ENCODE measurements around the gene TMEM101. TPM values are rescaled to one million over a fixed set of nuclear protein-coding genes. Genes with fewer than 3 reads are reported as not detected.

TMEM101 gene
- total RNA-seq, 1 donor from 2014 or later: 23.6 TPM

DNA sequence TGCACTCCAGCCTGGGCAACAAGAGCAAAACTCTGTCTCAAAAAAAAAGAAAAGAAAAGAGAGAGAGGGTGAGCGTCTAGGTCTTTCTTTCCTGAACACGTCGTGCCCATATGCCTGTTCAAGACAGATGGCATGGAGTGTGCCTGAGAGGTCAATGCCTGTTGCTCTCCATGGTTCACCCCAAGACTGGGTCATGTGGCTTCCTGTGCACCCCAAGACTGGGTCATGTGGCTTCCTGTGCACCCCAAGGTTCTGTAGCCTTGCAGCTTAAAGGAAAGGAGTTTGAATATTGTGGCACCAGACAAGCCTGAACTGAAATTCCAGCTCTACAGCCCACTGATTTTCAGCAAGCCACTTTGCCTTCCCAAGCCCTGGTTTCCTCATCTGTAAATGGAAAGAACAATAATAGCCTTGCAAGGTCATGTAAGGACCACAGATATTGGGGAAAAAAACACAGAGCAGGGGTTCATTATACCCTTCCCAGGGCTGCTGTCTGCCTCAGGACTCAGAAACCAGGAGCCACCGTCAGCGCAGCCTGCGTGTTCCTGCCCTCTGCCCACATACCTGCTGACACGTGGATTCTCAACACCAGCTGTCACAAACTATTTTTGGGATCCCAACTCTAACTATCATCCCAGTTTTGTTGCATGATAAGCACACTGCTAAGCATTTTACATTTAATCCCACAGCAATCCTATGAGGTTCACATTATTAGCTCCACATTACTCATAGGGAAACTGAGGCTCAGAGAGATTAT, 28.4 kb downstream of the TMEM101 start:
- no peak for DNase-seq (ENCODE audit: extremely low spot score, unreplicated experiment)
- H3K4me1 Mint-ChIP-seq (ENCODE audit: unreplicated experiment): peaks cover 4% of the 10 kb centered on the region
- TF ChIP-seq, protein P1, sequence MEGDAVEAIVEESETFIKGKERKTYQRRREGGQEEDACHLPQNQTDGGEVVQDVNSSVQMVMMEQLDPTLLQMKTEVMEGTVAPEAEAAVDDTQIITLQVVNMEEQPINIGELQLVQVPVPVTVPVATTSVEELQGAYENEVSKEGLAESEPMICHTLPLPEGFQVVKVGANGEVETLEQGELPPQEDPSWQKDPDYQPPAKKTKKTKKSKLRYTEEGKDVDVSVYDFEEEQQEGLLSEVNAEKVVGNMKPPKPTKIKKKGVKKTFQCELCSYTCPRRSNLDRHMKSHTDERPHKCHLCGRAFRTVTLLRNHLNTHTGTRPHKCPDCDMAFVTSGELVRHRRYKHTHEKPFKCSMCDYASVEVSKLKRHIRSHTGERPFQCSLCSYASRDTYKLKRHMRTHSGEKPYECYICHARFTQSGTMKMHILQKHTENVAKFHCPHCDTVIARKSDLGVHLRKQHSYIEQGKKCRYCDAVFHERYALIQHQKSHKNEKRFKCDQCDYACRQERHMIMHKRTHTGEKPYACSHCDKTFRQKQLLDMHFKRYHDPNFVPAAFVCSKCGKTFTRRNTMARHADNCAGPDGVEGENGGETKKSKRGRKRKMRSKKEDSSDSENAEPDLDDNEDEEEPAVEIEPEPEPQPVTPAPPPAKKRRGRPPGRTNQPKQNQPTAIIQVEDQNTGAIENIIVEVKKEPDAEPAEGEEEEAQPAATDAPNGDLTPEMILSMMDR (IDR thresholded peaks at IDR 0.05): no peak
- no peaks in the 10 kb centered on the region for H3K36me3 Mint-ChIP-seq (ENCODE audit: unreplicated experiment)
- H3K27me3 Mint-ChIP-seq (ENCODE audit: unreplicated experiment): peaks cover 47% of the 10 kb centered on the region
- no peak overlapping the region for H3K4me3 Mint-ChIP-seq (ENCODE audit: unreplicated experiment)
- no peaks in the 10 kb centered on the region for H3K9me3 Mint-ChIP-seq (ENCODE audit: unreplicated experiment)
- H3K27ac Mint-ChIP-seq (ENCODE audit: unreplicated experiment): no peak overlapping the region

DNA sequence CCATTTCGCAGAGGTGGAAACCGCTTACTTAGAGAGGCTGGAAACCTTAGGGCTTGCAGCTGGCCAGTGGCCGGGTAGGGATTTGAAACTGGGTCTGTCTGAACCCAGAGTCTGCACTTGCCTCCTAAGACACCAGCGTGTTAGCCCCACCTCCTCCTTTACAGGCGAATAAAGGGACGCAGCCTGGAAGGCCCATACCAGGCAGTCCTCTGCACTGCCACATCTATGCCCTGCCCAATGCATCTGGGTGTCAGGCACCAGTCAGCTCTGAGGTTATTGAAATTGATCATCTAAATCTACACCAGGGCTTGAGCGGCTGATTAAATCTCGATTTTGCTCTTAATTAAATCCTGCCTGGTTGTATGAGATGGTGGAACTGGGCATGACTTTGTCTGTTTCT, 30.2 kb downstream of the TMEM101 start:
- Mint-ChIP-seq H3K4me1 (ENCODE audit: unreplicated experiment) (peaks cover 4% of the 10 kb centered on the region), H3K27ac (ENCODE audit: unreplicated experiment) (no peak overlapping the region), H3K27me3 (ENCODE audit: unreplicated experiment) (peaks cover 63% of the 10 kb centered on the region), H3K9me3 (ENCODE audit: unreplicated experiment) (no peaks in the 10 kb centered on the region), H3K4me3 (ENCODE audit: unreplicated experiment) (peak overlapping the region; percentile 55), H3K36me3 (ENCODE audit: unreplicated experiment) (no peaks in the 10 kb centered on the region)
- no peak for DNase-seq (ENCODE audit: extremely low spot score, unreplicated experiment)
- TF ChIP-seq, protein P1 (IDR thresholded peaks at IDR 0.05): no peak

DNA sequence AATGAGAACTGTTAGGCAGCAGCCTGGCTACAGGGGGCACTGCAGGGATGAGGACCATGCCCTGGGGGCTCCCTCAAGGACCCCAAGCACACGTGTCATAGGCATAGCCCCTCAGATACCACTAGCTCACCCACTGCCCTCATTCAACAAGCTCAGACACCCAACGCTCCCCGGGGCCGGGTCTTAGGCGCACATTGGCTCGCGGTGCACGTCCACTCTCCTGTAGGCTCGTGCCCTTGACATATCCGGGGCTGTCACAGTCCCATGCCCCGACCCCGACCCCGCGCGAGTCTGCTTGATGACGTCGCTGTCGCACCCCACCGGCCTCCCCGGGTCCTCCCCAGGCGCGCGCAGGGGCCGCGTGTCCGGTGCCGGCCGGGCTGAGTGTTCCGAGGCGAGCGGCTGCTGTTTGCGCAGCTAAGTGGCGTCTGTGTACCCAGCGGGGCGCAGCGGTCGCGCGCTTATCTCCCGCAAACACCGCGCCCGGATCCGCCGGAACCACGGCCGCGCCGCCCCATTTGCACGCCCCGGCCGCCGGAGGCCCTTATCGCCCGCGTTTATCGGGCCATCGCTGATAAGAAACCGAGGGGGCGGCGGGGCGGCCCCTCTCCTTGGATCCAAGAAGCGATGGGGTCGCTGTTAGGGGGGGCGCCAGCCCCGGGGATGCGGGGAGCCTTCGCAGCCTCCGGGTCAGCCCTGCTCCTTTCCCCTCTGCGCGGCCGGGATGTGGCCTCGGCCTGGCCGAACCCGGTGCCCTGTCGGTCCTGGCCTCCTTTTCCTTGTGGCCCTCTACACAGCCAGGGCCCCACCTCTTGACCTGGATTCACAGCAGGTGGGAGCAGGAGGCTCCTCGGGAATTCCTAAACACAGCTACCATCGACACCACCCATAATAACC, 31.0 kb downstream of the TMEM101 start:
- Mint-ChIP-seq H3K27me3 (ENCODE audit: unreplicated experiment) (peaks cover 70% of the 10 kb centered on the region), H3K27ac (ENCODE audit: unreplicated experiment) (no peak overlapping the region), H3K9me3 (ENCODE audit: unreplicated experiment) (no peaks in the 10 kb centered on the region), H3K4me3 (ENCODE audit: unreplicated experiment) (peak overlapping the region; percentile 55), H3K4me1 (ENCODE audit: unreplicated experiment) (peaks cover 4% of the 10 kb centered on the region), H3K36me3 (ENCODE audit: unreplicated experiment) (no peaks in the 10 kb centered on the region)
- no peak for DNase-seq (ENCODE audit: extremely low spot score, unreplicated experiment)
- TF ChIP-seq, protein P1 (IDR thresholded peaks at IDR 0.05): peak; percentile 40

DNA sequence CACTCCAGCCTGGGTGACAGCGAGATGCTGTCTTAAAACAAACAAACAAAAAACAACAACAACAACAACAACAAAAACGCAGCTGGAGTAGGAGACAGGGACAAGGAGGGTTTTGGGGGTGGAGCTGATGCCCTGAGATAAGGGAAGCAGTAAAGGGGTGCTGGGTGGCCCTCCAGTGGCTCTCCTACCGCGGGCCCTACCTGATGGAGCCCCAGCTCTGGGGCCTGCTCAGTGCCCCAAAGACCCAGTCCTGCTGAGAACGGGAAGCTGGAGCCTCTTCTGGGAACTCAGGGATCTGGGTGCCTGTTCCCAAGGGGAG, 31.6 kb downstream of the TMEM101 start:
- no peaks in the 10 kb centered on the region for H3K36me3 Mint-ChIP-seq (ENCODE audit: unreplicated experiment)
- H3K4me3 Mint-ChIP-seq (ENCODE audit: unreplicated experiment): peak overlapping the region; percentile 48
- TF ChIP-seq, protein P1 (IDR thresholded peaks at IDR 0.05): no peak
- no peak for DNase-seq (ENCODE audit: extremely low spot score, unreplicated experiment)
- H3K9me3 Mint-ChIP-seq (ENCODE audit: unreplicated experiment): no peaks in the 10 kb centered on the region
- peaks cover 4% of the 10 kb centered on the region for H3K4me1 Mint-ChIP-seq (ENCODE audit: unreplicated experiment)
- H3K27me3 Mint-ChIP-seq (ENCODE audit: unreplicated experiment): peaks cover 73% of the 10 kb centered on the region
- H3K27ac Mint-ChIP-seq (ENCODE audit: unreplicated experiment): no peak overlapping the region

DNA sequence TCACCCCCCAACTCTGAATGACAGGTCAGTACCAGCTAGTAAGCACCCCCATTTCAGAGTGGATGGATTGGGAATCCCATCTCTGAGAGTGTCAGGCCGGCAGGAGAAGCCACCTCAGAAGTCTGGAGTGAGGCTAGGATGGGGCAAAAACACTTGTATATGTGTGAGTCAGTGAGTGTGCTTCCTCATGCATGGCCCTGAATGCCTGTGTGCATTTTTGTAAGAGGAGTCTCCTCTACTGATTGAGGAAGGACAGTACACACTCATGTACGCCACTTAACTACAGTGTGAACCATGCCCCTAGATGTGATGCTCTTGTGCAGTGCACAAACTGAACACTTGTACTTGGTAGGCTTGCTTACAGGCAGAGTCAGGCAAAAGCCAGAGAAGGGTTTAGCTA, 32.6 kb downstream of the TMEM101 start:
- DNase-seq (ENCODE audit: extremely low spot score, unreplicated experiment): no peak
- Mint-ChIP-seq H3K36me3 (ENCODE audit: unreplicated experiment) (no peaks in the 10 kb centered on the region), H3K4me3 (ENCODE audit: unreplicated experiment) (no peak overlapping the region), H3K27ac (ENCODE audit: unreplicated experiment) (no peak overlapping the region), H3K4me1 (ENCODE audit: unreplicated experiment) (peaks cover 4% of the 10 kb centered on the region), H3K9me3 (ENCODE audit: unreplicated experiment) (no peaks in the 10 kb centered on the region), H3K27me3 (ENCODE audit: unreplicated experiment) (peaks cover 73% of the 10 kb centered on the region)
- TF ChIP-seq, protein P1 (IDR thresholded peaks at IDR 0.05): no peak

Measured in osteocyte (in vitro differentiated cells).